ENCODE results near the gene PLCH1. TPM values are rescaled to one million over a fixed set of nuclear protein-coding genes. Genes with fewer than 3 reads are reported as not detected.

Gene PLCH1
- total RNA-seq, 1 donor from 2014 or later: 2.9 TPM

DNA sequence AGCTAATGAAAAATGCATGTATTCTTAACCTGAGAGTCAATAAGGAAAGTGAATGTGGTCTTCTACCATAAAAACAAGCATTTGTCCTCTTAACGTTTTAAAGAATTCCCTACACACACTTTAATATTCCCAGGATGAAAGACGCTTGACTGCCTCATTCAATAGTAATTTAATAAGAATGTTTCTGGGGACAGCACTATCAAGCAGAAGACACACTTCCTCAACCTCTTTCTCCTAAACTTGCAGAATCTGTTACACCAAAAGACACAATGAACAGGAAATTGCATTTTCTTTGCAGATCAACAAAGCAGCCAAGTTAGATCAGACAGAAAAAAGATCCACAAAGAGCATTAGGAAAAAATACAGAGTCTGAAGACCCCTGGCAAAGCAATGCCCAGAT, 97.7 kb downstream of the PLCH1 start:
- H3K4me3 ChIP-seq (ENCODE audit: low read depth, low read length): no peak overlapping the region
- H3K27me3 ChIP-seq (ENCODE audit: control insufficient read depth, insufficient read depth, low read length): no peaks in the 10 kb centered on the region
- no peak for DNase-seq (ENCODE audit: low read depth)
- TF ChIP-seq, protein P1, sequence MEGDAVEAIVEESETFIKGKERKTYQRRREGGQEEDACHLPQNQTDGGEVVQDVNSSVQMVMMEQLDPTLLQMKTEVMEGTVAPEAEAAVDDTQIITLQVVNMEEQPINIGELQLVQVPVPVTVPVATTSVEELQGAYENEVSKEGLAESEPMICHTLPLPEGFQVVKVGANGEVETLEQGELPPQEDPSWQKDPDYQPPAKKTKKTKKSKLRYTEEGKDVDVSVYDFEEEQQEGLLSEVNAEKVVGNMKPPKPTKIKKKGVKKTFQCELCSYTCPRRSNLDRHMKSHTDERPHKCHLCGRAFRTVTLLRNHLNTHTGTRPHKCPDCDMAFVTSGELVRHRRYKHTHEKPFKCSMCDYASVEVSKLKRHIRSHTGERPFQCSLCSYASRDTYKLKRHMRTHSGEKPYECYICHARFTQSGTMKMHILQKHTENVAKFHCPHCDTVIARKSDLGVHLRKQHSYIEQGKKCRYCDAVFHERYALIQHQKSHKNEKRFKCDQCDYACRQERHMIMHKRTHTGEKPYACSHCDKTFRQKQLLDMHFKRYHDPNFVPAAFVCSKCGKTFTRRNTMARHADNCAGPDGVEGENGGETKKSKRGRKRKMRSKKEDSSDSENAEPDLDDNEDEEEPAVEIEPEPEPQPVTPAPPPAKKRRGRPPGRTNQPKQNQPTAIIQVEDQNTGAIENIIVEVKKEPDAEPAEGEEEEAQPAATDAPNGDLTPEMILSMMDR (IDR thresholded peaks at IDR 0.05; ENCODE audit: insufficient read depth, low read length, poor library complexity, severe bottlenecking): no peak
- no peaks in the 10 kb centered on the region for H3K36me3 ChIP-seq (ENCODE audit: control insufficient read depth, insufficient read depth, low read length)

DNA sequence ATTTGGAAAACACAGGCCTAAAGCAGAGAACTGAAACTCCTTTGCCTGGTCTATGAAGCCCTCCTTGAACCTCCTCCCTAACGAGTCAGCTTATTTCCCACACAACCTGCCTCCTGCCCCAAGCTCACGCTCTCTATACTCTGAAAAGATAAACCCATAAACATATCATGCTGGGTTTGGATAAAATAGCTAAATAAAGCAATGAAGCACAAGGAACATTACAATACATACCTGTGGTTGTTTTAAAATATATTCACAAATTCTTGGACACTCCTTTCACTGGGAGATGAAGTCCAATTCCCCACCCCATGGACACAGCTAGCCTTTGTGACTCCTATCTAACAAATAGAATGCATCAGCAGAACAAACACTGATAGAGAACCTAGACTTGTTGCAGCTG, 98.2 kb downstream of the PLCH1 start:
- no peak for DNase-seq (ENCODE audit: low read depth)
- H3K36me3 ChIP-seq (ENCODE audit: control insufficient read depth, insufficient read depth, low read length): no peaks in the 10 kb centered on the region
- TF ChIP-seq, protein P1 (IDR thresholded peaks at IDR 0.05; ENCODE audit: insufficient read depth, low read length, poor library complexity, severe bottlenecking): no peak
- no peaks in the 10 kb centered on the region for H3K27me3 ChIP-seq (ENCODE audit: control insufficient read depth, insufficient read depth, low read length)
- H3K4me3 ChIP-seq (ENCODE audit: low read depth, low read length): no peak overlapping the region

DNA sequence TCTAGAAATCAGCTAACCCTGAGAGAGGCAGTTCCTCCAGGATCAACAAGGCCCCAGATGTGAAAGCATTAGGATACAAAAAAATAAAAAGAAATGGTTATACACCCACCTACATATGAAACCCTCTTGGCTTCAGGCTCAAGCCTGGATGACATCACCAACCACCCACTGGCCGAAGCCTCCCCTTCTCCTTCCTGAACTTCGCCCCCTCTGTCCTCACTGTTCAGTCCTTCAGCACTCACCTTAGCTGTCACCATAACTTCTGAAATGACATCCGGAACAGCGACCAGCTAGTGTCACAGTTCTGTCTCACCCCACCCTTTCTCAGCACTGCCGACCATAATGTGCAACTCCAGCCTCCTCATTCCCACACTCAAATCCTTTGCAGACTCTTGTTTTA, 98.7 kb downstream of the PLCH1 start:
- no peak overlapping the region for H3K4me3 ChIP-seq (ENCODE audit: low read depth, low read length)
- no peaks in the 10 kb centered on the region for H3K36me3 ChIP-seq (ENCODE audit: control insufficient read depth, insufficient read depth, low read length)
- no peaks in the 10 kb centered on the region for H3K27me3 ChIP-seq (ENCODE audit: control insufficient read depth, insufficient read depth, low read length)
- DNase-seq (ENCODE audit: low read depth): no peak
- TF ChIP-seq, protein P1 (IDR thresholded peaks at IDR 0.05; ENCODE audit: insufficient read depth, low read length, poor library complexity, severe bottlenecking): no peak

DNA sequence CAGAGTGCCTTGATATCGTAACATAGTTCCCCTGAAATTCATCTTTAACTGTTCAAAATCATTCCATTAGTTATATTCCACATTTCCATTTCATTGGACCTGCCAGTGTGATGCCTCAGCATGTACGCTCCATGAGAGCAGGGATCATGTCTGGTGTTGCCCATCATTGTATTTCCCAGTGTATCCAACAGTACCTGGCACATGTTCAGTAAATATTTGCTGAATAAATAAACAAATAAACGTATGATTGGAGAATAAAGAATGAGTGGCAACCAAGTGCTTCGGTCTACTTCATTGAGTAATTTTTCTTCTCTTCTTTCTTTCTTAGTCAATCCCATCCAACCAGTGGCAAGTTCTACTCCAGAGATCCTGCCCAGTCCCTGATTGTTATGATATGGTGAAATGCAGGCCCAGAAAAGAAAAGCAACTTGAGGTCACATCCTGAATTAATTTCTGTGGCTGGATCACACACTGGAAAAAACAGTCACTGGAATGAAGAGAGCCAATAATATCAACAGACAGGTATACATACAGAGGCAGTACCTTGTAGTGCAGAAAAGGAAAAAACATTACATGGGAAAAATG, 101.2 kb downstream of the PLCH1 start:
- H3K36me3 ChIP-seq (ENCODE audit: control insufficient read depth, insufficient read depth, low read length): no peaks in the 10 kb centered on the region
- TF ChIP-seq, protein P1 (IDR thresholded peaks at IDR 0.05; ENCODE audit: insufficient read depth, low read length, poor library complexity, severe bottlenecking): no peak
- DNase-seq (ENCODE audit: low read depth): no peak
- H3K27me3 ChIP-seq (ENCODE audit: control insufficient read depth, insufficient read depth, low read length): no peaks in the 10 kb centered on the region
- H3K4me3 ChIP-seq (ENCODE audit: low read depth, low read length): no peak overlapping the region

DNA sequence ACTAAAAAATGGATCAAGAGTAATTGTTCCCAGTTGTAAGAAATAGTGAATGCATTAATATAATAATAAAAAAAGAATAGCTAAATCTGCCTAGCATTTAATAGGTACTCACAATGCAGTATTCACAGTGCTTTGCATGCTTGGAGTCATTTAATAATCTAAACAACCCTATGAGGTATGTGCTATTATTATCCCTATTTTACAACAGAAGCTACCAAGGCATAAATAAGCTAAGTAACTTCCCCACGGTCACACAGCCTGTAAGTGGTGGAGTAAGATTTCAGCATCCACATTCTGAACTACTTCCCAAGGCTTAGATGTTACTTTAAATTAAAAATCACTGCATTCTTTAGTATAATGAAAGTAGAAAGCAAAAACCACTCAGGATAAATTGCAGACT, 102.9 kb downstream of the PLCH1 start:
- TF ChIP-seq, protein P1 (IDR thresholded peaks at IDR 0.05; ENCODE audit: insufficient read depth, low read length, poor library complexity, severe bottlenecking): no peak
- H3K4me3 ChIP-seq (ENCODE audit: low read depth, low read length): no peak overlapping the region
- no peaks in the 10 kb centered on the region for H3K27me3 ChIP-seq (ENCODE audit: control insufficient read depth, insufficient read depth, low read length)
- H3K36me3 ChIP-seq (ENCODE audit: control insufficient read depth, insufficient read depth, low read length): no peaks in the 10 kb centered on the region
- no peak for DNase-seq (ENCODE audit: low read depth)

DNA sequence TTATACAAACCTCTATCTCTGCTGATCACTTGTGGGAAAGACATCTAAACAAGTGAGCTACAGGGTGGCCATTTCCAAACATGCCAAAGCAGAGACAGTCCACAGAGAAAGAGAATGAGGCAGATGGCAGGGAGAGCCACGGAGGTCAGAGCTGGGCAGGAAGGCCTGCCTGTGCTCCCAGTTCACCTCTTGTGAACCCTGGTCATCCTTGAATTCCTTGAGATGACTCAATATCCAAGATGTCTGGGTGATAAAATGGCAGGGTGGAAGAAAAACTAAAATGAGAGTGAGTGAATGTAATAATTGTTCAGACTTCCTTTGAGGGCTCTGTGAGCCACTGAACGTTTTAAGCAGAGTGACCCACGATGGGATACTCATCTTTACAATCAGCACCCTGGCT, 104.8 kb downstream of the PLCH1 start:
- TF ChIP-seq, protein P1 (IDR thresholded peaks at IDR 0.05; ENCODE audit: insufficient read depth, low read length, poor library complexity, severe bottlenecking): no peak
- no peak for DNase-seq (ENCODE audit: low read depth)
- Histone ChIP-seq H3K27me3 (ENCODE audit: control insufficient read depth, insufficient read depth, low read length) (no peaks in the 10 kb centered on the region), H3K4me3 (ENCODE audit: low read depth, low read length) (no peak overlapping the region), H3K36me3 (ENCODE audit: control insufficient read depth, insufficient read depth, low read length) (no peaks in the 10 kb centered on the region)
